Smooth muscle cell (in vitro differentiated cells): ENCODE measurements around the gene BRF1. TPM values are rescaled to one million over a fixed set of nuclear protein-coding genes. Genes with fewer than 3 reads are reported as not detected.
A peak's percentile ranks its signal among the peaks of the same experiment; 100 is the strongest.

Source experiments
- DNase-seq: peaks from one replicate; lab custom pipeline; 2025; ENCODE audit not compliant: unreplicated experiment; lab: John Stamatoyannopoulos, UW
- H2AFZ ChIP-seq: fragments of 200-600 bp; sonication (generic); 2 replicates; pipeline ENCODE4 v1.6.0; 2016; ENCODE audit warnings: antibody characterized with exemption, low read depth, mild to moderate bottlenecking
- H3F3A ChIP-seq: fragments of 200-600 bp; sonication (generic); 2 replicates; pipeline ENCODE4 v1.6.0; 2017; ENCODE audit warnings: antibody characterized with exemption, low read depth
- H3K27ac ChIP-seq: fragments of 200-600 bp; sonication (generic); 2 replicates; pipeline ENCODE4 v1.5.1; 2016; ENCODE audit warnings: low read depth, mild to moderate bottlenecking
- H3K27me3 ChIP-seq: fragments of 200-600 bp; sonication (generic); 2 replicates; pipeline ENCODE4 v1.6.1; 2016; ENCODE audit warnings: low read depth, mild to moderate bottlenecking
- H3K36me3 ChIP-seq: fragments of 200-600 bp; sonication (generic); 2 replicates; pipeline ENCODE4 v1.5.1; 2016; ENCODE audit warnings: low read depth
- H3K4me1 ChIP-seq: fragments of 200-600 bp; sonication (generic); 2 replicates; pipeline ENCODE4 v1.5.1; 2016; ENCODE audit warnings: low read depth
- H3K4me2 ChIP-seq: fragments of 200-600 bp; sonication (generic); 2 replicates; pipeline ENCODE4 v1.6.0; 2016; ENCODE audit warnings: mild to moderate bottlenecking
- H3K4me3 ChIP-seq: fragments of 200-600 bp; sonication (generic); 2 replicates; pipeline ENCODE4 v1.5.1; 2016; ENCODE audit warnings: mild to moderate bottlenecking
- H3K79me2 ChIP-seq: fragments of 200-600 bp; sonication (generic); 2 replicates; pipeline ENCODE4 v1.6.0; 2016; ENCODE audit warnings: low read depth, mild to moderate bottlenecking
- H3K9ac ChIP-seq: fragments of 200-600 bp; sonication (generic); 2 replicates; pipeline ENCODE4 v1.6.0; 2016; ENCODE audit warnings: low read depth
- H3K9me3 ChIP-seq: fragments of 200-600 bp; sonication (generic); replicated peaks from 2 replicates; pipeline ENCODE4 v1.5.1; 2016; ENCODE audit warnings: low read depth
- H4K20me1 ChIP-seq: fragments of 200-600 bp; sonication (generic); 2 replicates; pipeline ENCODE4 v1.6.0; 2016; ENCODE audit warnings: low read depth
- WGBS: methylation state at CpG from one replicate; pipeline ENCODE4 v1.1.7; 2016; ENCODE audit warnings: low lambda C conversion rate; 5-methylcytosine and 5-hydroxymethylcytosine counted together
- polyA plus RNA-seq: library from polyadenylated mRNA; unstranded; fragments of >200 nt; fragmentation: Nextera tagmentation; extraction: Ambion mirVana; gene quantifications from 2 replicates; pipeline ENCODE4 v1.2.1, GENCODE V29; 2016
- total RNA-seq: library from RNA; depleted of rRNA; stranded (reverse); fragments of >200 nt; gene quantifications from 2 replicates; pipeline ENCODE4 v1.2.3, GENCODE V29; 2014
- TF ChIP-seq, protein P1 (sequence below): fragments of 200-600 bp; sonication (generic); IDR thresholded peaks from 2 replicates; pipeline ENCODE4 v1.5.1; 2017; ENCODE audit warnings: borderline replicate concordance, mild to moderate bottlenecking, antibody characterized with exemption; ENCODE audit not compliant: insufficient read depth, poor library complexity, severe bottlenecking

Gene BRF1
- total and polyA plus RNA-seq, 2 experiments from 2014 or later: 12.5 to 15.9 TPM

DNA sequence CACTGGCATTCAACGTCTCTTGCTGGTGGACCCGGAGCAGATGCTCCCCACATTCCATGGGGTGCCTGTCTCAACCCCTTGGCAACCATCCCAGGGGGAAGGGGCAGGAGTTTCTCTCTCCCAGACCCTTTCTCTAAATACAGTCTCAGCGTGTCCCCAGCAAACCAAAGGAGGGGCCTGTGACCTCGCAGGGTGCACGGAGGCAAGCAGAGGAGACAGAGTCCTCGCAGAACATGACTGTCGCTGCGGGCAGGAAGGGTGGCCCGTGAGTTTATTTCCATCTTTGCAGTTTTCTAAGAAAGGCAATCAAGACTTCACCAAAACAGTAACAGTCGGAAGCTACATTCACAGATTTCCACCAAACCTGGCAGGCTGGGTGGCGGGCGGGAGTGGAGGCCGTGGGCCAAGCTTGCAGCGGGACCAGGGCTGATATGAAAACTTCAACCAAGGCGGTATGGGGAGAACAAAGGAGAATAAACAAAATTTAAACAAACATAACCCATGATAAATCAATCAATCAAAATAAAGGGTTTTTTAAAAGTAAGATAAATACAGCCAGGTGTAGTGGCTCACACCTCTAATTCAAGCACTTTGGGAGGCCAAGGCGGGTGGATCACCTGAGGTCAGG lies 18.6 kb downstream of the BRF1 start:
- Histone ChIP-seq H3K9me3 (no peaks in the 10 kb centered on the region), H3K4me2 (no peak overlapping the region), H2AFZ (no peak overlapping the region), H3K27me3 (no peaks in the 10 kb centered on the region), H3K36me3 (no peaks in the 10 kb centered on the region), H3K27ac (no peak overlapping the region), H4K20me1 (peaks cover 80% of the 10 kb centered on the region), H3F3A (no peaks in the 10 kb centered on the region), H3K79me2 (peaks cover 23% of the 10 kb centered on the region), H3K4me3 (no peak overlapping the region), H3K4me1 (no peaks in the 10 kb centered on the region), H3K9ac (no peak overlapping the region)
- TF ChIP-seq, protein P1, sequence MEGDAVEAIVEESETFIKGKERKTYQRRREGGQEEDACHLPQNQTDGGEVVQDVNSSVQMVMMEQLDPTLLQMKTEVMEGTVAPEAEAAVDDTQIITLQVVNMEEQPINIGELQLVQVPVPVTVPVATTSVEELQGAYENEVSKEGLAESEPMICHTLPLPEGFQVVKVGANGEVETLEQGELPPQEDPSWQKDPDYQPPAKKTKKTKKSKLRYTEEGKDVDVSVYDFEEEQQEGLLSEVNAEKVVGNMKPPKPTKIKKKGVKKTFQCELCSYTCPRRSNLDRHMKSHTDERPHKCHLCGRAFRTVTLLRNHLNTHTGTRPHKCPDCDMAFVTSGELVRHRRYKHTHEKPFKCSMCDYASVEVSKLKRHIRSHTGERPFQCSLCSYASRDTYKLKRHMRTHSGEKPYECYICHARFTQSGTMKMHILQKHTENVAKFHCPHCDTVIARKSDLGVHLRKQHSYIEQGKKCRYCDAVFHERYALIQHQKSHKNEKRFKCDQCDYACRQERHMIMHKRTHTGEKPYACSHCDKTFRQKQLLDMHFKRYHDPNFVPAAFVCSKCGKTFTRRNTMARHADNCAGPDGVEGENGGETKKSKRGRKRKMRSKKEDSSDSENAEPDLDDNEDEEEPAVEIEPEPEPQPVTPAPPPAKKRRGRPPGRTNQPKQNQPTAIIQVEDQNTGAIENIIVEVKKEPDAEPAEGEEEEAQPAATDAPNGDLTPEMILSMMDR: no peak
- 80% methylated on average over 16 of the region's 16 CpGs for WGBS
- DNase-seq: no peak

DNA sequence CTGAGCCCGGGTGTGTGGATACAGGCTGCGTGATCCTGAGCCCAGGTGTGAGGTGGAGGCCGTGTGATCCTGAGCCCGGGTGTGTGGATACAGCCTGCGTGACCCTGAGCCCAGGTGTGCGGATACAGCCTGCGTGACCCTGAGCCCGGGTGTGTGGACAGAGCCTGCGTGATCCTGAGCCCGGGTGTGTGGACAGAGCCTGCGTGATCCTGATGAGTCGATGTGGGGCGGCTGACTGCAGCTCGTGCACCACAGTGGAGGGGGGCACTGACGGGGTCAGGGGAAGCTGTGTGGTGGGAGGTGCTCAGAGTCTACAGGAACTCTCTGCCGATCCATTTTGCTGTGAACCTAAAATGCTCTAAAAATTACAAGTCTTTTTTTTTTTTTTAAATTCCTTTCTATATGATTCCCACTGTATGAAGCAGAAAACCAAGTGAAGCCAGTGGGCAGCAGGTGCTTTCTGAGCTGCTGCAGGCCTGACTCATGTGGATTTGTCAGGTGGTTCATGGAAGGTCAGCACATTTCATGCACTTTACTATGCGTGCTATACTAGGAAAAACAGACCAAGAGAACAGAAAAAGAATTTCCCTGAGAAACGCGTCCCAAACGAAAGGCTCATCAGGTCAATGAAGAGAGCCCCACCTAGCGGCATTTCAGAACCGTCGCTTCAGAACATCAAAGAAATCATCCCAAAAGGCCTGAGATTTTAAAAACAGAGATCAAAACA lies 19.3 kb downstream of the BRF1 start:
- TF ChIP-seq, protein P1: peak; percentile 67
- Histone ChIP-seq H3K4me3 (no peak overlapping the region), H3K4me1 (no peaks in the 10 kb centered on the region), H3F3A (no peaks in the 10 kb centered on the region), H3K9ac (no peak overlapping the region), H3K27ac (no peak overlapping the region), H2AFZ (no peak overlapping the region), H4K20me1 (peaks cover 73% of the 10 kb centered on the region), H3K9me3 (no peaks in the 10 kb centered on the region), H3K27me3 (no peaks in the 10 kb centered on the region), H3K4me2 (no peak overlapping the region), H3K36me3 (no peaks in the 10 kb centered on the region), H3K79me2 (peaks cover 23% of the 10 kb centered on the region)
- no peak for DNase-seq
- 69% methylated on average over 23 of the region's 23 CpGs for WGBS

DNA sequence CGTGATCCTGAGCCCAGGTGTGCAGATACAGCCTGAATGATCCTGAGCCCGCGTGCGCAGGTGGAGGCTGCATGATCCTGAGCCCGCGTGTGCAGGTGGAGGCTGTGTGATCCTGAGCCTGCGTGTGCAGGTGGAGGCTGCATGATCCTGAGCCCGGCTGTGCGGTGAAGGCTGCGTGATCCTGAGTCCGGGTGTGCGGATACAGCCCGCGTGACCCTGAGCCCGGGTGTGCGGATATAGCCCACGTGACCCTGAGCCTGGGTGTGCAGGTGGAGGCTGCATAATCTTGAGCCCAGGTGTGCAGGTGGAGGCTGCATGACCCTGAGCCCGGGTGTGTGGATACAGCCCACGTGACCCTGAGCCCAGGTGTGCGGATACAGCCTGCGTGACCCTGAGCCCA lies 20.3 kb downstream of the BRF1 start:
- peaks cover 69% of the 10 kb centered on the region for H4K20me1 ChIP-seq
- H3F3A ChIP-seq: no peaks in the 10 kb centered on the region
- H3K79me2 ChIP-seq: peaks cover 23% of the 10 kb centered on the region
- no peaks in the 10 kb centered on the region for H3K27me3 ChIP-seq
- DNase-seq: no peak
- no peak overlapping the region for H2AFZ ChIP-seq
- WGBS: 97% methylated on average over 21 of the region's 21 CpGs
- no peaks in the 10 kb centered on the region for H3K4me1 ChIP-seq
- TF ChIP-seq, protein P1: no peak
- no peak overlapping the region for H3K27ac ChIP-seq
- no peak overlapping the region for H3K9ac ChIP-seq
- no peak overlapping the region for H3K4me2 ChIP-seq
- H3K9me3 ChIP-seq: no peaks in the 10 kb centered on the region
- H3K36me3 ChIP-seq: no peaks in the 10 kb centered on the region
- H3K4me3 ChIP-seq: no peak overlapping the region
